22Rv1 (cell line): ENCODE results near the gene PRR15.

Experiments
- ZFX ChIP-seq: fragments of 450-650 bp; IDR thresholded peaks from 2 replicates; pipeline ENCODE4 v1.6.1; 2017; ENCODE audit warnings: antibody characterized with exemption, borderline replicate concordance
- TF ChIP-seq, protein P1 (sequence below): fragments of 450-650 bp; IDR thresholded peaks from 2 replicates; pipeline ENCODE4 v1.5.1; 2017; ENCODE audit warnings: mild to moderate bottlenecking

- TF ChIP-seq, protein P1, sequence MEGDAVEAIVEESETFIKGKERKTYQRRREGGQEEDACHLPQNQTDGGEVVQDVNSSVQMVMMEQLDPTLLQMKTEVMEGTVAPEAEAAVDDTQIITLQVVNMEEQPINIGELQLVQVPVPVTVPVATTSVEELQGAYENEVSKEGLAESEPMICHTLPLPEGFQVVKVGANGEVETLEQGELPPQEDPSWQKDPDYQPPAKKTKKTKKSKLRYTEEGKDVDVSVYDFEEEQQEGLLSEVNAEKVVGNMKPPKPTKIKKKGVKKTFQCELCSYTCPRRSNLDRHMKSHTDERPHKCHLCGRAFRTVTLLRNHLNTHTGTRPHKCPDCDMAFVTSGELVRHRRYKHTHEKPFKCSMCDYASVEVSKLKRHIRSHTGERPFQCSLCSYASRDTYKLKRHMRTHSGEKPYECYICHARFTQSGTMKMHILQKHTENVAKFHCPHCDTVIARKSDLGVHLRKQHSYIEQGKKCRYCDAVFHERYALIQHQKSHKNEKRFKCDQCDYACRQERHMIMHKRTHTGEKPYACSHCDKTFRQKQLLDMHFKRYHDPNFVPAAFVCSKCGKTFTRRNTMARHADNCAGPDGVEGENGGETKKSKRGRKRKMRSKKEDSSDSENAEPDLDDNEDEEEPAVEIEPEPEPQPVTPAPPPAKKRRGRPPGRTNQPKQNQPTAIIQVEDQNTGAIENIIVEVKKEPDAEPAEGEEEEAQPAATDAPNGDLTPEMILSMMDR = no peak
- no peak for TF ChIP-seq ZFX
These were observed 8.6 kb upstream of the PRR15 start for GRCh38 chr7:29555061-29555460.
